GM06990 (cell line): ENCODE results near the gene PRICKLE4.

Experiments used
- DNase-seq: peaks from one replicate; pipeline ENCODE4 v3.0.0-alpha.2; 2011; ENCODE audit not compliant: insufficient read length; ENCODE audit errors: extremely low read depth
- H3K27me3 ChIP-seq: replicated peaks from 2 replicates; pipeline ENCODE4 v1.6.0; 2011; ENCODE audit warnings: low read length; ENCODE audit not compliant: control insufficient read depth, insufficient read depth
- H3K36me3 ChIP-seq: 2 replicates; pipeline ENCODE4 v1.5.1; 2011; ENCODE audit warnings: low read length; ENCODE audit not compliant: control insufficient read depth, insufficient read depth
- H3K4me3 ChIP-seq: replicated peaks from 2 replicates; pipeline ENCODE4 v1.5.1; 2011; ENCODE audit warnings: low read depth, mild to moderate bottlenecking, control low read depth, low read length
- TF ChIP-seq, protein P1 (sequence below): IDR thresholded peaks from 2 replicates; pipeline ENCODE4 v1.5.1; 2011; ENCODE audit warnings: low read length, control low read depth, mild to moderate bottlenecking, inconsistent platforms; ENCODE audit not compliant: insufficient read depth, poor library complexity, severe bottlenecking

PRICKLE4 gene

DNA sequence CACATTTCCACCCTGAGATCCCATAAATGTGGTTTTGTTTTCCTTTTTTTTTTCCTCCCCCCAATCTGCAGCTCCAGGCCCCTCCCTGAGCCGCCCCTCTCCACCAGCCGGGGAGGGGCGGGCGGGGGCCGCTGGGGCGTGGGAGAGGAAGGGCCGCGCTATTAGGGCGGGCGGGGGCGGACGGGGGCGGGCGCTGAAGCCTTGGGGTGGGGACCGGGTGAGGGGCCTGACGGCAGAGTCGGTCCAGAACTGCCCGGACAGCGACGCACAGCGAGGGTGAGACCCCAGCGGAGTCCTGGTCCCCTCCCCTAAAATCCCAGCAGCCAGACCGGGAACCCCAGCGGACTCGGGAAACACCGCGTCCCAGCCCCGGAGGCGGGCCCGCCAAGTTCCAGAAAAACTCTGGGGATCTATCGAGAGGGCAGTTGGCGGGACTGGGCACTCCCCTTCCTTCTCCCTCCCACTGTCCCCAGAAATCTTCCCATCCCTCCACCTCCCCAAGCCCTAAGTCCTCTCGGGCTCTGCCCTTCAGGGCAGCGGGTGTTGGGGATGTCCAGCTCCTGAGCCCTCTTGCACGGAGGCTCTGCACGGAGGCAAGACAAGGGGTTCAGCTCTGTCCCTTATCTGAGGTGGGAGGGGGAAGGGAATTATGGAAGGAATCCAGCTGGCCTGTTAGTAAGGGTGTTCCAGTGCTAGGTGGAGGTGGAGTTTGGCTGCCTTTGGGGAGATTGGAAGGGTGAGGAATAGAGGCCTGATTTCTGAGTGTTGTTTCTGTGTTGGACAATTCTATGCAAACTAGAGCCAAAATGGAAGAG, at the start of gene PRICKLE4:
Gene PRICKLE4, plus strand, starts transcription at position 232 of the 815 bp plus-strand sequence. CDS start 2,692 bp downstream, outside the sequence.
- peak within 1 kb of the TSS; percentile 69 for H3K4me3 ChIP-seq
- TF ChIP-seq, protein P1, sequence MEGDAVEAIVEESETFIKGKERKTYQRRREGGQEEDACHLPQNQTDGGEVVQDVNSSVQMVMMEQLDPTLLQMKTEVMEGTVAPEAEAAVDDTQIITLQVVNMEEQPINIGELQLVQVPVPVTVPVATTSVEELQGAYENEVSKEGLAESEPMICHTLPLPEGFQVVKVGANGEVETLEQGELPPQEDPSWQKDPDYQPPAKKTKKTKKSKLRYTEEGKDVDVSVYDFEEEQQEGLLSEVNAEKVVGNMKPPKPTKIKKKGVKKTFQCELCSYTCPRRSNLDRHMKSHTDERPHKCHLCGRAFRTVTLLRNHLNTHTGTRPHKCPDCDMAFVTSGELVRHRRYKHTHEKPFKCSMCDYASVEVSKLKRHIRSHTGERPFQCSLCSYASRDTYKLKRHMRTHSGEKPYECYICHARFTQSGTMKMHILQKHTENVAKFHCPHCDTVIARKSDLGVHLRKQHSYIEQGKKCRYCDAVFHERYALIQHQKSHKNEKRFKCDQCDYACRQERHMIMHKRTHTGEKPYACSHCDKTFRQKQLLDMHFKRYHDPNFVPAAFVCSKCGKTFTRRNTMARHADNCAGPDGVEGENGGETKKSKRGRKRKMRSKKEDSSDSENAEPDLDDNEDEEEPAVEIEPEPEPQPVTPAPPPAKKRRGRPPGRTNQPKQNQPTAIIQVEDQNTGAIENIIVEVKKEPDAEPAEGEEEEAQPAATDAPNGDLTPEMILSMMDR, result no peak
- no peak for DNase-seq
- no peaks in the 10 kb centered on the region for H3K27me3 ChIP-seq
- H3K36me3 ChIP-seq, result no peaks in the 10 kb centered on the region

DNA sequence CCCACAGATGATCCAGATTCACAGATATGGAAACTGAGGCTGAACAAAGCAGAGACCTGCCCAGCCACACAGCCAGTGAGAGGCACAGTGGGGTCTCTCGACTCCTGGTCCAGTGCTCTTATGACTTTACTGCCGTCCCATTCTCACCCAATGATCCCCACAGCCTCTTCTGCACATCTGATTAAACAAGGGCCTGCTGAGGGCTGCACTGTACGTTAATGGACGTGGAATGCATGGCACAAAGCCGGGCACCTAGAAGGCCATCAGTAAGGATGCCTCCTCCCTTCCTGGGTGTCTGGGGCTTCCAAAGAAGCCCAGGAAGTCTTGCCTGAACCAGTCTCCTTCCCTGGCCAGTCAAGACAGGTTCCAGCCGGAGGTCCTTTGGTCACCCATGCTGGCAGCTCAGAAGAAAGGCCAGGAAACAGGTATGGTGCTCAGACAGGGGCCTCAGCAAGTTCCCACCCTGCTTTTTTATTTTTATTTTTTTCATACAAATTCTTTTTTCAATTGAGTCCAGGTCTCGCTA, 49.0 kb upstream of the PRICKLE4 start:
- TF ChIP-seq, protein P1, result no peak
- Histone ChIP-seq H3K36me3 (peaks cover 3% of the 10 kb centered on the region; the same call in 1 of the 2 replicates), H3K27me3 (no peaks in the 10 kb centered on the region), H3K4me3 (peak overlapping the region; percentile 78)
- DNase-seq, result no peak

DNA sequence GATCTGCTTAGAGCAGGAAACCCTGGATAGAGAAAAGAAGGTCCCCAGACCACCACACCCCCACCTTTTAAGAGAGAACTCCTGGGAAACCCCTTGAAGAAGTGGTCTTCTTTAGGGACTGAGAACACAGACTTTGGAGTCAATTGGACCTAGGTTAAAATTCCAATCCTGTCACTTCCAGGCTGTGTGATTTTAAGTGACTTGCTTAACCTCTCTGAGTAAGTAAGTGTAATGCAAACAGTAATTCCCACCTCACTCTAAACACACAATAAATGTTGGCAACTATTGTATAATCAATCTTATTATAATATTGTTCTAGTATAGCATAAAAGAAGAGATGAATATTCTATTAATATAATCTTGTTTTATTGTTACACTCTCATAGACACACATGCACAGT, 48.4 kb upstream of the PRICKLE4 start:
- Histone ChIP-seq H3K4me3 (peak overlapping the region; percentile 78), H3K36me3 (peaks cover 2% of the 10 kb centered on the region; the same call in 1 of the 2 replicates), H3K27me3 (no peaks in the 10 kb centered on the region)
- no peak for DNase-seq
- TF ChIP-seq, protein P1, result no peak

DNA sequence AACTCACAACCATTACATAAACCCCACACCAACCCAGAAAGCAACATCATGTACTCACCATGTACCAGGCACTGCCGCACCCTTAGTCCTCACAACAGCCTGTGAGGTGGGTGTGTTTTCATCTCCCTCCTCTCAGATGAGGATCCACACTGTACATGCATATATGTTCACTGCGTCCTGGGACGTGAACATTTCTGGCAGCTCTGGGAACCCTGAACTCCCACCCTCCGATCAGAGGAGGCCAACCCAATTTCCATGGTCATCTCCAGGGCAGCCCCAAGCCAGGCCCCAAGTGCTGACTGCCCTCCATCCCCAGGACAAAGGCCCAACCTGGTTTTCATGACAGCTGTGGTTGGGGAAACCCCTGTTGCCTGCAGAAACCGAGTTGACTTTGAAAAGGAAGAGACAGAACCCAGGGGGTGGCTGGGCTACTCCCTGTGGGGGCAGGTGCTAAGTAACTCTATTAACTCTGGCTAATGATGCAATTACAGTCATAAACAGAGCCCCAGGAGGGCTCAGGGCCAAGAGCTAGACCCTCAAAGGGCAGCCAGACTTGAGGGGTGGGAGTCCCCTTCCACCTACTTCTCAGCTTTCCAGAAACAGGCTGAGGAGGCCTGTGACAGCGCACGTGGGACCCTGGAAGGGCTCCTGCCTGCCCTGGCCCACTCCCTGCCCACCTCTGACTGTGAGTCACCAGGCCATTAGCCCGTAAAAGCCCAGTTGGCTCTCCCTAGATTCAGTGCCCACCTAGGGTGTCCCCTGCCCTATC, 47.8 kb upstream of the PRICKLE4 start:
- peaks cover 2% of the 10 kb centered on the region; the same call in 1 of the 2 replicates for H3K36me3 ChIP-seq
- H3K27me3 ChIP-seq, result no peaks in the 10 kb centered on the region
- TF ChIP-seq, protein P1, result no peak
- DNase-seq, result peak; percentile 82
- peak overlapping the region; percentile 78 for H3K4me3 ChIP-seq

DNA sequence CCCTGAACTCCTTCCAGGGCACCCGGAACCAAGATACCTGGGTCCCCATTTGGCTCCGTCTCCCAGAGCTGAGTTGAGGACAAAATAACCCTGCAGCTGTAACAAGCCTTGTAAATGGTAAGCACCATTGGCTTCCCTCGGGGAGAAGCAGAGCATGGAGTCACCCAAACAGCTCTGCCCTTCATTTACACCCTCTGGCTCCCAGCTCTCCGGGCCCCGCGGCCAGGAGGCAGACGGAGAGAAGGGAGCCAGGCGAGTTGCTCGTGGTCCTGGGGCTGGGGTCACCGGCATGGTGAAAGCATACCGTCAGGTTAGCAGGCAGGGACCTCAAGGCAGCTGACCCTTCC, 47.2 kb upstream of the PRICKLE4 start:
- Histone ChIP-seq H3K36me3 (no peaks in the 10 kb centered on the region), H3K4me3 (peak overlapping the region; percentile 78)
- TF ChIP-seq, protein P1, result no peak

More for the DNA sequence above, 47.2 kb upstream of the PRICKLE4 start:
- no peak for DNase-seq
- no peaks in the 10 kb centered on the region for H3K27me3 ChIP-seq
